Jurkat, Clone E6-1 (cell line): ENCODE measurements around the gene PTPN22.

ENCODE experiments used
- DNase-seq: peaks from one replicate; pipeline ENCODE4 v3.0.0-alpha.2; 2011; ENCODE audit warnings: low read depth, low spot score
- H3K4me3 ChIP-seq: 2 replicates; pipeline ENCODE4 v1.5.1; 2011; ENCODE audit warnings: mild to moderate bottlenecking, low read length, control low read depth, moderate library complexity

PTPN22 gene

DNA sequence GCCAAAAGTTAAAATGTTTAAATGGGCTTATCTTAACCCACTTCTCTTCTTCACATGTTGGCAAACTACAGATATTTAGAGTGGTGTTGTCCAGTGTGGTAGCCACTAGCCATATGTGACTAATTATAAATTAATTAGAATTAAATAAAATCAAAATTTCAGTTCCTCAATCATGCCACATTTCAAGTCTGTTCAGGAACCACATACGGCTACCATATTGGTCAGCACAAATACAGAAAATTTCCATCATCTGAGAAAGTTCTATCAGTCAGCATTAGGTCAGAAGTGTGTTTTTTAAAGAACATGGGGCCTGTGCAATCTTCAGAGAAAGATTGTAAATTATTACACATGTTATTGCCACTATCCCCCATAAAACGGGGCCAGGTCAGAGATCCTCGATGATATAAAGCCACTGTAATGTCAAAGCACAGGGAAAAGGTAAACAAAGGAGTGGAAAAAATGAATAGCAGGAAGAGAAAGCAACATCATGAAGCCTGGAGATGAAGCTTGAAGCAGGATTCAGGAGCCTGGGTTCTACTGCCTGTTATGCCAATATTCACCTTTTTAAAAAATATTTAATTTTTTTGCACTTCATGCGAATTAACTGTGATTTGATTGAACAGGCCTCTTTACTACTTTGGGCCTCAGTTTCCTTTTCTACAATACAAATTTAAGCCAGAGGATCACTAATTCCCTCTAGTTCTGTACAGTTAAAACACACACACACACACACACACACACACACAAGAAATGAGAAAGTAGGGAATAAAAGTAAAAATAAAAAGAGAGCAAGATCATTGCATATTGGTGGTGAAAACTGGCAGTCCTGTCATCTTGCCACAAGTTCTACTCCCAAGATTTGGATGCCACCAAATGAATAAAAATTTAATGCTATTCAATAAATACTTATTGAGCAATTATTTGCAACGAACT lies 61.6 kb downstream of the PTPN22 start:
- H3K4me3 ChIP-seq = peak overlapping the region; percentile 79

DNA sequence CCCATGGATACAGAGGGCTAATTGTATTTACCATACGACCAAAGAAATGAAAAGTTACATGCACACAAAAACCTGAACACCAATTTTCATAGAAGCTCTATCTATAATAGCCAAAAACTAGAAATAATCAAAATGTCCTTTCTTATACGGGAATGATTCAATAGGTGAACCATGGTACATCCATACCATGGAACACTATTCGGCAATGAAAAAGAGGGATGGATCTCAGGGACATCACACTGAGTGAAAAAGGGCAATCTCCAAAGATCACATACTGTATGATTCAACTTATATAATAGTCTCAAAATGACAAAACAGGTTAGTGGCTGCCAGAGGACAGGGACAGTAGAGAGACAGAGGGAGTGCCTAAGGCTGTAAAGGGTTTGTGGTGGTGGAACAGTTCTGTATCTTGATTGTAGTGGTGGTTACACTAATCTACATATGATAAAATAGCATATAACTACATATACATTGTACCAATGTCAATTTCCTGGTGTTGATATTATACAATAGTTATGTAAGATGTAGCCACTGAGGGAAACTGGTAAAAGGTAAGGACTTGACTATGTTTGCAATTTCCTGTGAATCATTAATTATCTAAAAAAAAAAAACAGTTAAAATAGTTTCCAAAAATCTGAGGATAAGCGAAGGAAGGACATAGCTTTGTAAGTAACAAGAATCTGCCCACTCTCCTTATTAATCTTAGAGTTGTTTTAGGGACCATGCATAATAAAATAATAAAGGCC lies 62.9 kb downstream of the PTPN22 start:
- H3K4me3 ChIP-seq = no peak overlapping the region
- DNase-seq = no peak

More for the DNA sequence above, 61.6 kb downstream of the PTPN22 start:
- DNase-seq = no peak

DNA sequence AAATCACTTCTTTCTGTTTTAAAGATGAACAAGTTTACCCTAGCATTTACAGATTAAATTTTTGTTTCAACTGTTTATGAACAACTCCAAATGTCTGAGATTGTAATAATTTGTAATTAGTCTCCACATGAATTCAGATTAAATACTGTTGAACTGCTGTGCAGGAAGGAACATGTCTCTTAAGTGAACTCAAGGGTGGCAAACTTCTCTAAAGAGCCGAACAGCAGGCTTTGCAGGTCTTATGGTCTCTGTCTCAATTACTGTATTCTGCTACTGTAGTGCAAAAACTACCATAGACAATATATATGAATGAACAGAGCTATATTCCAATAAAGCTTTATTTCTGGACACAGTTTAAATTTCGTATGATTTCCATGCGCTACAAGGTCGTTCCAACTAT lies 65.9 kb downstream of the PTPN22 start:
- no peak for DNase-seq
- no peak overlapping the region for H3K4me3 ChIP-seq

DNA sequence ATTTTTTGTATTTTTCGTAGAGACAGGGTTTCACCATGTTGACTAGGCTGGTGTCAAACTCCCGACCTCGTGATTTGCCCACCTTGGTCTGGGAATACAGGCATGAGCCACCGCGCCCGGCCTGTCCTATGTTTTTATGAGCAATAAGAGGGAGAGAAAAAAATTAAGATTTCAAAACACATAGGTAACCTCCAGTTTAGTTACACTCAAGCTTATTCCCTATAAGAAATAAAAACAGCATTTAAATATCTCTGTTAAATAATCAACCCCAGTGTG lies 66.3 kb downstream of the PTPN22 start:
- no peak overlapping the region for H3K4me3 ChIP-seq
- DNase-seq = no peak

DNA sequence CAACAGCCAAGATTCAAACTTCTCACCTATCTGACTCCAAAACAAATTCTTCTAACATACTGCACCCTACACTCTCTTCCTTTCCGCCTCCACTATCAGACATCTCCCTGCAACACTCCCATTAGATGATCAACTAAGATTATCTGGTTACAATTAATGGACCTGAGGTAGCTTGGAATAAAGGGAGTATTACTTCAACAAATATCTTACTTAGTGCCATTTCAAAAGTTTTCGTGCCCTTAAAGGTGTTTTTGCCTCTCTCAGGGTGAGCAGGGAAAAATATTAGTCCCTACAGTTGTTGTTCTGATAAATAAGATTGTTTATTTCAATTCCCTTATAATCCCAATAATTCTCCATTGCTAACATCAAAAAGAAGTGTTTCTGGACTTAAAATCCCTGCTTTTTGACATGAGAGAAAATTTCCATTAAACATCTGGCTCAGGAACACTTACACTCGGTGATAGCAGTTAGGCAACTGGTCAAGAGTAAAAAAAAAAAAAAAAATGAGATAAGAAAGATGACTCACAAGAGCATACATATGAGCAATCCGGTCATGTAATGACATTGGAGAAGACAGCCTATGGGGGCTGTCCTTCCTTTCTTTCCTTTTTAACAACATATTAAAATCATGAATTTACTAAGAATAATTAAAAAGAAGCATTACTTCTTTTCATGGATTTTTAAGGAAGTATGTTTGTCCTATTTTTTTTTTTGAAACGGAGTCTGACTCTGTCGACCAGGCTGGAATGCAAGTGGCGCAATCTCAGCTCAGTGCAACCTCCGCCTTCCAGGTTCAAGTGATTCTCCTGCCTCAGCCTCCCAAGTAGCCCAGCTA lies 66.9 kb downstream of the PTPN22 start:
- DNase-seq = no peak
- no peak overlapping the region for H3K4me3 ChIP-seq

DNA sequence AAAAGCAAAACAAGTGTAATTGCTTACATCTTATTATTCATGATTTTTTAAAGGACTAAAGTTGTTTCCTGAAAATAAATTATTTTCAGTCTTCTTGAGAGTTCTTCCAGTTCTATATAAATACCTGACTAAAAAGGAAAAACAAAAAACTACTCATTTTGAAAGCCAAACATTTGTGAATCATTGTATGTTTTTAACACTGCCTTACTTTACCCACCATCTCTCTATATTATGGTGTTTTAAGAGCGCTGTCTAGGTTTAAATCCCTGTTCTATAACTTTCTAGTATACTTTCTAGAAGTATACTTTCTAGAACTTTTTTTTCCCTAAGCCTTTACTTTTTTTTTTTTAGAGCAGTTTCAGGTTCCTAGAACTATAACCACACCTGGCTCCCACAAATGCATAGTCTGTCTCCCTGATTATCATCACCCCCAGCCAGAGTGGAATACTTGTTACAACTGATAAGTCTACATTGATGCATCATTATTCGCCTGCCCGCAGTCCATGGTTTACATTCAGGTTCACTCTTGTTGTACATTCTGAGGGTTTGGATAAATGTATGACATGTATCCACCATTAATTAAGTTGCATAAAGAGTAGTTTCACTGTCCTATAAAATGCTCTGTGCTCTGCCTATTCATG lies 69.0 kb downstream of the PTPN22 start:
- H3K4me3 ChIP-seq = no peak overlapping the region
- no peak for DNase-seq

DNA sequence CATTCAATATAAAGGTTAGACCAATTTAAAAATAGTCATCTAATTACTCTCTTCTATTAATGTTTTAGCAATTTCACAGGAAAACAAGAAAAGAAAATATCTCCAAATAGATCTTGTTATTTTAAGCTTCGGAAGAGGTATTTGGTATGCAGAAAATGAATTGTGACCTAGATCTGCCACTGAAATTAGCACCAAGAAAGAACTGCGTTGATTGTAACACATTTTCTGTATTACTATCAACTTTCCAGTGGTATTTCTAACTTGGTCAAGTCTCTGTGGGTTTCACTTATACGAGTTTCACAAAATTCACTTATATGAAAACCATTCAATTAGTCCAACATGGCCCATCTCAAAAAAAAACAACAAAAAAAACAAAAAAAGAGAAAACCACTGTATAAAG lies 71.0 kb downstream of the PTPN22 start:
- H3K4me3 ChIP-seq = no peak overlapping the region
- no peak for DNase-seq

DNA sequence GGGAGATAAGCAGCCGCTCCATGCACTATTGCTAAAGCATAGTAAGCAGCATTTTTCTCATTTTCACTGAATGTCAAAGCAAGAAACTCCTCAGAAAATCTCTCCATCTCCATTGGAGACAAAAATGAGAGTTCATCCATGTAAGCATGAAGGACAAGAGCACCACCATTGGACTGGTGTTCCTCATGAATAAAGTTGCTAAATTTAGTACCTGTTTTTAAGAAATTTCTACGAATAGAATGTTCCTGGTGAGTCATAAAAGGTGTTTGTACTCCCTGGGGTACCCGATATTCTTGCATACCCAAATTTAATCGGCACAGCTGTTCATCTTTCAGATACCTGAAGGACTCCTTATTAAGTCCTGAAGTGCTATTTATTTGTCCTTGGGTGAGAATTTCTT lies 74.0 kb downstream of the PTPN22 start:
- no peak overlapping the region for H3K4me3 ChIP-seq
- no peak for DNase-seq

DNA sequence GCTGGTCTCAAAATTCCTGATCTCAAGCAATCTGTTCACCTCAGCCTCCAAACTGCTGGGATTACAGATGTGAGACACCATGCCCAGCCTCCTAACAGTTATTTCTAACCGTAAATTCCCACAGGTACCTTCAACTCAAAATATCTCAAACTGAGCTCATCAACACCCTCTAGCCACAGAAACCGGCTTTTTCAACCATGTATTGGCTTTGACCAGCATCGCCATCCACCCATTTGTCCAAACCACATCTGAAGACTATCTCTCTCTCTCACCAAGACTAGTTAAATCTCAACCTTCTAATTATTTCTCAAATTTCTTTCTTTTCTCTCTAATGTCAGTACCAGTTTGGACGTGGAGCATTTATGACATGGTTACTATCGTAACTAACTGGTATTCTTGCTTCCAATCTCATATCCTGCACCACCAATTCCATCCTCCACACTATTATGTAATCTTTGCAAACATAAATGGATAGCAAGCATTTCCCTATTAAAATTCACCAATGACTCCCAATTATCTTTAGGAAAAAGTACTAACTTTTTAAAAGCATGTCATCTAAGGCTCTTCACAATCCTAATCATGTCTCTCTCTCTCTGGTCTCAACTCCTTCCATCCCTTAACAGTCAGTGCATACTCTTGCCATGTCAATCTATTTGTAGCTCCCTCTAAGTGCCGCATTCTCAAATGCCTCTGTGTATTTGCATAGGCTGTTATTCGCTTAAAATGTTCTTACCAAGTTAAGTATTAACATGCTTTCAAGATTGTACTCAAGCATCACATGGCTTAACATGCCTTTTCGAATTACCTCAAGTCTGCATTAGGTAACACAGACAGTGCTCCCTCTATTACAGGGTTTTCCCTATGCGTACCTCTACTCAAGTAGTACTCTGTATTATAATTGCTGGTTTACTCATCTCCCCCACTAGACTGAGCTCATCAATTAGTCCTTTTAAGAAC lies 77.4 kb downstream of the PTPN22 start:
- H3K4me3 ChIP-seq = no peak overlapping the region
- DNase-seq = no peak

DNA sequence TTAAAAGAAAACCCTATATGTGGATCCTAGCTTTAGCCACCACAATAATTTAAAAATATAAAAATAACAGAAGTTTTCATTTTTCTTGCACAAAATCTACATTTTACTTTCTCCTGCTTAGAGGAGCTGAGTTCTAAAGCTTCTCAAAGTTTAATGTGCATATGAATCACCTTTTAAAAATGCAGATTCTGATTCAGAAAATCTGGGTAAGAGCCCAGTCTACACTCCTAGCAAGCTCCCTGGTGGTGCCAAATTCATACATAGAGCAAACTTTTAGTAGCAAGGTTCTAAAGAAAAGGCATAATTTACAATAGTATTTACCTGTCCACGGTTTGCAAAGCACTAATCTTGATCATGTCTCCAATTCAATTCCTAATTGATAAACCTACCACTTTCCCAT lies 78.5 kb downstream of the PTPN22 start:
- H3K4me3 ChIP-seq = no peak overlapping the region
- DNase-seq = no peak

DNA sequence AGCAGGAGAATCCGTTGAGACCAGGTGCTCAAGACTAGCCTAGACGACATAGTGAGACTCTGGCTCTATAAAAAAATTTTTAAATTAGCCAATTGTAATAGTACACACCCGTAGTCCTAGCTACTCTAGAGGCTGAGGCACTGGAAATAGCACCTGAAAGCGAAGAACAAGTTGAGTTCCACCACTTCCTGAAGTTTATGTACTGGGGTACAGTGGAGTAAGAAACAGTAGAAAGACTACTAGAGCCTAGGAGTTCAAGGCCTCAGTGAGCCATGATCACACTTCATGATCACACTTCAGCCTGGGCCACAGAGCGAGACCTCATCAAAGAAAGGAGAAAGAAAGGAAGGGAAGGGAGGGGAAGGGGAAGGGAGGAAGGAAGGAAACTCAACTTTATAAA lies 79.0 kb downstream of the PTPN22 start:
- DNase-seq = peak; percentile 65
- H3K4me3 ChIP-seq = no peak overlapping the region

DNA sequence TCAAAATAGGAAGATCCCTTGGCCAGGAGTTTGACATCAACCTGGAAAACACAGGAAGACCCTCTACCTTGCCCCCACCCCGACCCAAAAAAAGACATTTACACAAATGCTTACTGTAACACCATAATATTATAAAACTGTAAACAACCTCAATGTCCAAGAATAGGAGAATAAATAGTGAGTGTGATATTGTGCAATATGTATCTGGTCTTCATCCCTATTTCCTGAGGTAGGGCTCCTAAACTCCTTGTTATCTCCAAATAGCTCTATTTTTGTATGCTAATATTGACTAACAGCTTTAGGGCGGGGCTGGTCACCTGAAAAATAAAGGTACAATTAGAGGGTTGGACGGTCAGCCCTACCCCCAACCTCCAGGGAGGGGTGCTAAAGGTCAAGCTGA lies 82.7 kb downstream of the PTPN22 start:
- no peak overlapping the region for H3K4me3 ChIP-seq
- DNase-seq = no peak

DNA sequence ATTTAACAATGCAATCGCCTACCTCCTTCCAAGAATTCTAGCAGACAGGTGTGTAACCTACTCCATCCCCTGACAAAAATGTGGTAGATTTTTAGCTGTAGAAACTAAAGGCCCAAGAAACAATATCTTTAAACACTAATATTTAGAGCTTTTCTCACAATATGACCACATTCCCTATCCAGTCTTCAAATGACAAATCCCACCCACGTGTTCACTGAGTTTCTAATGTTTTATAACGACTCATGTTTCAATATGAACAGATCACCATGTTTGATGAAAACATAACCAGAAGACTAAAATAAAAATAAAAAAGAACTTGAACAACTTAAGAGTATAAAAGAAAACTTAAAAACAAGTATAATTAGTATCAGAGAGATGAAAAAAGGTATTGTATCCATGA lies 83.8 kb downstream of the PTPN22 start:
- no peak overlapping the region for H3K4me3 ChIP-seq
- DNase-seq = no peak

DNA sequence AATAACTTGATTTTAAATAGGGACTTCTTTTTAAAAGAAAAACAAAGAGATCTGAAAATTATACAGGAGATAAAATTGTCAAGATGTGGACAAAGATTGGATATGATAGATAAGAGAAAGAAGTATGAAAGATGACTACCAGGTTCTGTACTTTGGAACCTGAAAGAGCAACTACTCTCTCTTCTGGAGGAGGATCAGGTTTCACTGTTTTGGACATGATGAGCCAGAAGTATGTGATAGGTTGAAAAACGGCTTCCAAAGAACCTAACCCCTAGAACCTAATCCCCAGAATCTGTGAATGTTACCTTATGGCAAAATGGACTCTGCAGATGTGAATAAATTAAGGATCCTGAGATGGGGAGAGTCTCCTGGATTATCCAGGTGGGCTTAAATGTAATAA lies 85.4 kb downstream of the PTPN22 start:
- DNase-seq = no peak
- H3K4me3 ChIP-seq = no peak overlapping the region

DNA sequence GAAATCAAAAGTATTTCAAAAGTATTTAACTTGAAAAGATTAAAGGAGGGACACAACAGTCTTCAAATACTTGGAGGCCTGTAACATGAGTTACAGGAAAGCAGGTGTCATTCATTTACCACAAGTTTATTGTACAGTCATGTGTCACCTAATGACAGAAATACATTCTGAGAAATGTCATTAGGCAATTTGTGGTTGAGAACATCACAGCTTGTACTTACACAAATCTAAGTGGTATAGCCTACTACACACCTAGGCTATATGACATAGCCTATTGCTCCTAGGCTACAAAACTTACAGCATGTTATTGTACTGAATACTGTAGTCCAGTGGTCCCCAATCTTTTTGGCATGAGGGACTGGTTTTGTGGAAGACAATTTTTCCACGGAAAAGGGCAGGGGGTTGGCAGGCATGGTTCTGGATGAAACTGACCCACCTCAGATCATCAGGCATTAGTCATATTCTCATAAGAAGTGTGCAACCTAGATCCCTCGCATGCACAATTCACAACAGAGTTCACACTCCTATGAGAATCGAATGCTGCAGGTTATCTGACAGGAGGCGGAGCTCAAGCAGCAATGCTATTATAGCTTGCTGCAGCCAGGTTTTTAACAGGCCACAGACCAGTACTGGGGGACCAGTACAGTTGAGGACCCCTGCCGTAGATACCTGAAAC lies 87.3 kb downstream of the PTPN22 start:
- DNase-seq = peak; percentile 67
- peak overlapping the region; percentile 13; the same call in 1 of the 2 replicates for H3K4me3 ChIP-seq

DNA sequence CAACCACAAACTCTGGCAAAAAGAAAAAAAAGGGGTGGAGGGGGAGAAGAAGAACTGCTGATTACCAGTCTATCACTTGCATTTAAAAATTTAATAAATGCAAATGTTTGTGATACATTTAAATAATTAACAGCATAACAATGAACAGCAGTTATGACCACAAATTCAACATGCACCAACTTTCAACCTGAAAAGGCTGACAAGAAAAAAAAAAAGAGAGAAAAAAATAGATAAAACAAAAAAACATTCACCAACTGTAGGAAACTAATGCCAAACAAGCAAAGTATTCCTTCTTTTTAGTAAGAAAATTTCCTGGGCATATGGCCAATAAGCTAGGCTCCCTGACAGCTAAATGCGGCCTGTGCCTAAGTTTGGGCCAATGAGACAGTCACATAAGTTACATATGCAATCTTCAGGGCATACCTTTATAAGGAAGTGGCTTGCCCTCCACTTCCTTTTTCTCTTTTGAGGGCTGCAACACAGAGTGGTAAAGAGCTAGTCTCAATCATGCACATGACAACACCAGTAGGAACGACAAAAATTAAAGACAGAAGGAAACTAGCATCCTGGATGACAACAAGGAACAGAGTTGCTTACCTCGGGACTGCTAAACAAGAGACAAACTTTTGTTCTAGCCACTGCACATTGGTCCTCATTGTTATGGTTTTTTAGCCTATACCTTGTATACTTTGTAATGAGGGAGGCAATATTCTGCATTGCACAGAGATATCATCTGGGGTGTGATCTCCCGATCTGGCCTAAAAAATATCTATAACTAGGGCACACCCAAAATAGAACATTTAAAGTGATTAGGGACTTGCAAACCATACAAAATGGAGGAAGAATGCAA lies 88.0 kb downstream of the PTPN22 start:
- H3K4me3 ChIP-seq = peak overlapping the region; percentile 13; the same call in 1 of the 2 replicates
- peak; percentile 88 for DNase-seq

DNA sequence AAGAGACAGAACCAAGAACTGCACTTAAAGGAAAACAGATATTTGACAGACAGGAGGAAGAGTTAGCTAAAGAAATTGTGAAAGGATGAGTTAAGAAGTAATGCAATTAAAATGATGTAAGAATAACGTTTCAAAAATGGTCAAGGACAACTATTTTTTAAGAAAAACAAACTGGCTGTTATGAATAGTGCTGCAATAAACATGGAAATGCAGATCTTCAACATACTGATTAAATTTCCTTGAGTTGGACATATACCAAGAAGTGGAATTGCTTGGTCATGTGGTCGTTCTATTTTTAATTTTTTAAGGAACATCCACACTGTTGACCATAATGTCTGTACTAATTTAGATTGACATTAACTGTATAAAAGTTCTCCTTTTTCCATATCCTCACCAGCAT lies 89.1 kb downstream of the PTPN22 start:
- H3K4me3 ChIP-seq = no peak overlapping the region
- no peak for DNase-seq
